Measurements from ENCODE around the gene MTNR1B. TPM values are rescaled to one million over a fixed set of nuclear protein-coding genes. Genes with fewer than 3 reads are reported as not detected.

The MTNR1B gene
- total RNA-seq, 4 donors from 2014 or later: not detected

DNA sequence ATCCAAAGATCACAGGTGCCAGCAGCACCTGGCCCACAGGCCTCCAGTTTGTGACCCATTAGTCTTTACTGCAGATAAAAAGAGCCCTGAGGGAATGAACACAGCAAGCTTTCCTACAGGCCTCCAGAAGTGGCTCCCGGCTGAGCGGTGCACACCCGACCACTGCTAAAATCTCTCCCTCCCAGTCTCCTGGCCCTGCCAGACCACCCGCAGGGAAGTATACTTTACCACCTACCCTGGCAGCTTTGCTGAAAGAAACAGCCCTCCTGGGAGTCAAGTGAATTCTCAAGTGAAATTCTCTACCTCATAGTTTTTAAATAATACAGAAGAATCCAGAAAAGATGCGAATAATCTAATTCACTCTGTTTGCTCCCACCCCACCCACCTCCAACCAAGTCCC lies 15.4 kb upstream of the MTNR1B start:
- intact Hi-C loops (cut with DNase I; ENCODE audit: low total_unique reads): no loop called here
- no peak for TF ChIP-seq POLR2A (IDR thresholded peaks at IDR 0.05)
- no peak for TF ChIP-seq CTCF (IDR thresholded peaks at IDR 0.05)
- no peak for DNase-seq (ENCODE audit: low spot score in 2 of 2)
- H3K4me3 ChIP-seq (ENCODE audit: low read depth, poor library complexity, severe bottlenecking): no peak overlapping the region
- 78 to 83% methylated on average over 5 of the region's 5 CpGs for WGBS, 2 donors

DNA sequence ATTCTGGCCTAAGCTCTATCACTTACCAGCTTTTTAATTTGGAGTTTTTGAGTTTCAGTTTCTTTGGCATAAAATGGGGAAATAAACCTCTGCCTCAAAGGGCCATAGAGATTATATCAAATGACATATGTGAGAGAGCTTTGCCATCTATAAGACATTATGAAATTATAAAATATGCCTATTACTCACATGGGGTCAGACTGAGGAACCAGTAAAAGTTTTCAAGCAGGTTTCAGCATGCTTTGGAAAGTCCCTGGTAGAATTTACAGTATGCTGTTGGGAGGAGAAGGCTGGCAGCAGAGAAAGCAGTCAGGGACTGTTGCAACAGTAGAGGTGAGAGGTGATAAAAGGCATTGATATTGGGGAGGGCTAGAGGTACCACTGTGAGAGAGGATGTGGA lies 13.6 kb upstream of the MTNR1B start:
- H3K4me3 ChIP-seq (ENCODE audit: low read depth, poor library complexity, severe bottlenecking): no peak overlapping the region
- no peak for DNase-seq (ENCODE audit: low spot score in 2 of 2)
- TF ChIP-seq CTCF (IDR thresholded peaks at IDR 0.05) (no peak), POLR2A (IDR thresholded peaks at IDR 0.05) (no peak)
- intact Hi-C loops (cut with DNase I; ENCODE audit: low total_unique reads): no loop called here

DNA sequence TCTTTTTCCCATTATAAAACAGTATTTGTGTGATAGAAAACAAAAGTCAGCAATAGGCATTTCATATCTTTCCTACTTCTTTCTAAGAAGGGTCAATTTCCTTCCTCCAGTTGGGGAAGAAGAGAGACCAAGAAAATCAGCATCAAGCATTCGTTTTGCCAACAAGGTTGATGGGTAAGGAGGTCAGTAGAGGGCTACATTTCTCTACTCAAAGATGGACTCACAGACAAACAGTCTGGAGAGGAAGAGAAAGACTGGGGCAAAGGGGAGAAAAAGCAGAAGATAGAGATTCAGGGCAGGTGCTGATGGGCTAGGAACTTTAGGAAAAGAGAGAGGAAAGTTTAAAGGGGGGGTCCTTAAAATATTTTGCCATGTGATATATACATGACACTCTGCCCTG lies 8.6 kb upstream of the MTNR1B start:
- intact Hi-C loops (cut with DNase I; ENCODE audit: low total_unique reads): no loop called here
- DNase-seq (ENCODE audit: low spot score in 2 of 2): no peak
- 48 to 54% methylated on average over 1 of the region's 1 CpG for WGBS, 2 donors
- TF ChIP-seq CTCF (IDR thresholded peaks at IDR 0.05) (no peak), POLR2A (IDR thresholded peaks at IDR 0.05) (no peak)
- no peak overlapping the region for H3K4me3 ChIP-seq (ENCODE audit: low read depth, poor library complexity, severe bottlenecking)

DNA sequence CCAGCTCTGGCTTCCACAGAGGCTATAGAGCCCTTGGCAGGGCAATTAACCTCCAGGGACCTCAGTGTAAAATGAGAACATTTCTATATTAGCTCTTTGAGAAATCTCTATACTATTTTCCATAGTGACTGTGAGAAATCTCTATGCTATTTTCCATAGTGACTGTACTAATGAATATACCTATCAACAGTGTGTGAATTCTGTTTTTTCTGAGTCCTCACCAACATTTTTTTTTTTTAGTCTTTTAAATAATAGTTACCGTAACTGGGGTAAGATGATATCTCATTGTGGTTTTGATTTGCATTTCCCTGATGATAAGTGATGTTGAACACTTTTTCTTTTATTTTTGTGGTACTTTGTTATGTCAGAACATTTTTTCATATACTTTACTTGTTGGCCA lies 7.0 kb upstream of the MTNR1B start:
- 74 to 75% methylated on average over 1 of the region's 1 CpG for WGBS, 2 donors
- no peak overlapping the region for H3K4me3 ChIP-seq (ENCODE audit: low read depth, poor library complexity, severe bottlenecking)
- no peak for TF ChIP-seq POLR2A (IDR thresholded peaks at IDR 0.05)
- TF ChIP-seq CTCF (IDR thresholded peaks at IDR 0.05): no peak
- intact Hi-C loops (cut with DNase I; ENCODE audit: low total_unique reads): no loop called here
- no peak for DNase-seq (ENCODE audit: low spot score in 2 of 2)

GRCh38 chr11:92964471-92964870 lies 5.0 kb upstream of the MTNR1B start:
- TF ChIP-seq CTCF (IDR thresholded peaks at IDR 0.05) (no peak), POLR2A (IDR thresholded peaks at IDR 0.05) (no peak)
- WGBS, 2 donors: 41 to 59% methylated on average over 8 of the region's 8 CpGs
- intact Hi-C loops (cut with DNase I; ENCODE audit: low total_unique reads): no loop called here
- DNase-seq (ENCODE audit: low spot score in 2 of 2): peak in 1 of 2 donors; percentile 38
- no peak overlapping the region for H3K4me3 ChIP-seq (ENCODE audit: low read depth, poor library complexity, severe bottlenecking)

GRCh38 chr11:92965196-92965595 lies 4.3 kb upstream of the MTNR1B start:
- intact Hi-C loops (cut with DNase I; ENCODE audit: low total_unique reads): no loop called here
- no peak for DNase-seq (ENCODE audit: low spot score in 2 of 2)
- no peak overlapping the region for H3K4me3 ChIP-seq (ENCODE audit: low read depth, poor library complexity, severe bottlenecking)
- WGBS, 2 donors: 72 to 78% methylated on average over 2 of the region's 2 CpGs
- no peak for TF ChIP-seq POLR2A (IDR thresholded peaks at IDR 0.05)
- no peak for TF ChIP-seq CTCF (IDR thresholded peaks at IDR 0.05)

Data from lower leg skin (tissue), 4 donors.